A549 (cell line): Measurements from ENCODE around the gene LIMD2. TPM values are rescaled to one million over a fixed set of nuclear protein-coding genes. Genes with fewer than 3 reads are reported as not detected.

Source experiments
- ATAC-seq, 2 experiments: fragments of 200-7000 bp in 1 of 2; fragments of >200 bp in 1 of 2; cut with Nextera tagmentation in 1 of 2; cut with Tn5 transposase in 1 of 2; 3 replicates each; pipeline versions ENCODE4 v1.8.0 to v1.9.1; 2018 to 2020; ENCODE audit warnings: mild to moderate bottlenecking in 1 of 2, moderate library complexity in 1 of 2
- CTCF ChIA-PET: fragments of 300-600 bp; sonication (Branson Sonifier 250); formaldehyde crosslinking; extraction: SDS; loops from one replicate; lab custom pipeline; 2021; ENCODE audit warnings: antibody characterized with exemption, inconsistent platforms; lab: Yijun Ruan, JAX
- POLR2A ChIA-PET: fragments of 350-600 bp; formaldehyde crosslinking; extraction: SDS; loops from one replicate; lab custom pipeline; 2021; ENCODE audit warnings: antibody characterized with exemption, inconsistent platforms; lab: Yijun Ruan, JAX
- DNase-seq, 2 experiments: peaks; one replicate each; pipeline versions ENCODE4 v3.0.0 to v3.0.0-alpha.2; 2011 to 2016; ENCODE audit warnings: low read depth in 1 of 2, low spot score in 1 of 2
- FAIRE-seq: peaks from 2 replicates; lab custom pipeline; 2011; peaks lifted over from hg19 to GRCh38; lab: Jason Lieb, UNC
- H3K27ac ChIP-seq, 2 experiments: fragments of >200 bp; sonication (Bioruptor Twin); formaldehyde crosslinking; 3 replicates each; pipeline ENCODE4 v1.5.1; 2016 to 2017
- H3K4me1 ChIP-seq: fragments of >200 bp; sonication (Bioruptor Twin); formaldehyde crosslinking; 3 replicates; pipeline ENCODE4 v1.6.1; 2016
- H3K4me2 ChIP-seq: fragments of >200 bp; sonication (Bioruptor Twin); formaldehyde crosslinking; 3 replicates; pipeline ENCODE4 v1.6.1; 2016
- H3K4me3 ChIP-seq: fragments of >200 bp; sonication (Bioruptor Twin); formaldehyde crosslinking; 3 replicates; pipeline ENCODE4 v1.5.1; 2016
- H3K9me3 ChIP-seq: fragments of >200 bp; sonication (Bioruptor Twin); formaldehyde crosslinking; 3 replicates; pipeline ENCODE4 v1.6.1; 2016
- ATOH8 ChIP-seq: fragments of 250-450 bp; sonication (Bioruptor Pico); IDR thresholded peaks from 2 replicates; pipeline ENCODE4 v1.5.0; 2020; ENCODE audit warnings: low read depth, mild to moderate bottlenecking, moderate library complexity
- CHD2 ChIP-seq: fragments of 150-350 bp; IDR thresholded peaks from 2 replicates; pipeline ENCODE4 v1.6.1; 2014; ENCODE audit warnings: low read length; ENCODE audit not compliant: partially characterized antibody
- CHD4 ChIP-seq: fragments of 200-600 bp; sonication (generic); IDR thresholded peaks from 2 replicates; pipeline ENCODE4 v1.6.1; 2016; ENCODE audit warnings: antibody characterized with exemption, mild to moderate bottlenecking, borderline replicate concordance
- EHMT2 ChIP-seq: fragments of 200-600 bp; sonication (generic); IDR thresholded peaks from 2 replicates; pipeline ENCODE4 v1.6.1; 2016; ENCODE audit warnings: antibody characterized with exemption, low read depth, mild to moderate bottlenecking, moderate library complexity
- FOSB ChIP-seq: fragments of 250-450 bp; sonication (Bioruptor Pico); IDR thresholded peaks from 2 replicates; pipeline ENCODE4 v1.5.0; 2020; ENCODE audit warnings: mild to moderate bottlenecking, moderate library complexity
- FOXS1 ChIP-seq: fragments of 250-450 bp; sonication (Bioruptor Pico); IDR thresholded peaks from 2 replicates; pipeline ENCODE4 v1.5.0; 2020; ENCODE audit warnings: mild to moderate bottlenecking, moderate library complexity
- HEYL ChIP-seq: fragments of 250-450 bp; sonication (Bioruptor Pico); IDR thresholded peaks from 2 replicates; pipeline ENCODE4 v1.8.0; 2021; ENCODE audit warnings: mild to moderate bottlenecking, moderate library complexity
- KDM1A ChIP-seq: fragments of 200-600 bp; sonication (generic); IDR thresholded peaks from 2 replicates; pipeline ENCODE4 v1.6.1; 2016; ENCODE audit warnings: low read depth, mild to moderate bottlenecking
- KDM5A ChIP-seq: fragments of 200-600 bp; sonication (generic); IDR thresholded peaks from 2 replicates; pipeline ENCODE4 v1.6.1; 2016; ENCODE audit warnings: antibody characterized with exemption, mild to moderate bottlenecking
- MAFK ChIP-seq: fragments of 450-650 bp; IDR thresholded peaks from 2 replicates; pipeline ENCODE4 v1.6.1; 2014; ENCODE audit not compliant: partially characterized antibody
- MAZ ChIP-seq: fragments of 150-350 bp; IDR thresholded peaks from 2 replicates; pipeline ENCODE4 v1.6.1; 2014; ENCODE audit warnings: antibody characterized with exemption, low read depth, low read length, borderline replicate concordance
- NPAS2 ChIP-seq: fragments of 250-450 bp; sonication (Bioruptor Pico); IDR thresholded peaks from 2 replicates; pipeline ENCODE4 v1.8.0; 2022; ENCODE audit warnings: mild to moderate bottlenecking, moderate library complexity, borderline replicate concordance
- NR3C1 ChIP-seq: fragments of >200 bp; sonication (Bioruptor Twin); formaldehyde crosslinking; IDR thresholded peaks from 3 replicates; pipeline ENCODE4 v1.6.1; 2017
- POLR2A ChIP-seq: IDR thresholded peaks from 2 replicates; pipeline ENCODE4 v1.6.1; 2012; ENCODE audit warnings: mild to moderate bottlenecking, low read length
- RFX5 ChIP-seq: fragments of 450-650 bp; IDR thresholded peaks from 2 replicates; pipeline ENCODE4 v1.7.1; 2014; ENCODE audit warnings: antibody characterized with exemption, mild to moderate bottlenecking, moderate library complexity
- SREBF2 ChIP-seq: fragments of 450-650 bp; IDR thresholded peaks from 2 replicates; pipeline ENCODE4 v1.6.1; 2014; ENCODE audit warnings: mild to moderate bottlenecking, moderate library complexity
- TP53 ChIP-seq: fragments of 250-450 bp; sonication (Bioruptor Pico); IDR thresholded peaks from 2 replicates; pipeline ENCODE4 v1.5.0; 2021; ENCODE audit warnings: mild to moderate bottlenecking, moderate library complexity
- ZC3H11A ChIP-seq: fragments of 450-650 bp; IDR thresholded peaks from 2 replicates; pipeline ENCODE4 v1.6.1; 2014; ENCODE audit warnings: antibody characterized with exemption, mild to moderate bottlenecking
- whole genome bisulfite sequencing: methylation state at CpG from one replicate; pipeline ENCODE4 v1.1.6; 2017; ENCODE audit errors: missing lambda C conversion rate; 5-methylcytosine and 5-hydroxymethylcytosine counted together
- polyA plus RNA-seq, 4 experiments: library from polyadenylated mRNA; depleted of rRNA in 3 of 4; stranded (reverse); fragments of >200 nt; fragmentation: RNase III in 1 of 4; extraction: RNeasy Plus Mini Kit Qiagen cat#74134 plus additional on column Dnase treatment in 1 of 4; gene quantifications; 2 replicates in 3 of 4; 3 replicates in 1 of 4; pipeline ENCODE4 v1.2.3, GENCODE V29; 2011 to 2017

Gene LIMD2
- polyA plus RNA-seq, 2 of the 4 experiments (the other 2 are of a cell fraction) = 6.0 to 14.5 TPM

DNA sequence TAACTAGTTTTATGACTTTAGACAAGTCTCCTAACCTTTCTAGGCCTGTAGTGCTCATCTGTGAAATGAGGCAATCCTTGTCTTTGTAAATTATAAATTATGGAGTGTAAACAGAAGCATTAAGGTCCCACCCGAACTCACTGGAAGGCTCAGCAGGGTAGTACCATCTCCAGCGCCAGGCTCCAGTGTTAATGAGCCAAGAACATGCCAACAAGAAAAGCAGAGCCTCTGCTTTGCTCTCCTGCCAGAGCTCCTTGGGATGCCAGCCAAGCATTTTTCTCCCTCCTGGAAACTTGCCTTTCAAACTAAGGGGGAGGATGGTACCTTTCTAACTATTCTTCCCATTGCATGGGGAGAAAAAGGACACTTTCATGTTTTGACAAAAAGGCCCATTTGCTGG lies 14.9 kb downstream of the LIMD2 start:
- POLR2A ChIA-PET = no interaction called here
- Histone ChIP-seq H3K27ac (no peak overlapping the region), H3K4me1 (no peaks in the 10 kb centered on the region), H3K9me3 (no peaks in the 10 kb centered on the region)
- DNase-seq (no peak), ATAC-seq (no peak)
- 85% methylated on average over 2 of the region's 2 CpGs for WGBS
- TF ChIP-seq NR3C1 = no peak
- no peak for TF ChIP-seq FOSB (CRISPR knock-in tag)
- no peak for TF ChIP-seq MAZ
- TF ChIP-seq KDM5A = no peak
- no peak for TF ChIP-seq RFX5
- TF ChIP-seq KDM1A = no peak
- TF ChIP-seq HEYL (CRISPR knock-in tag) = no peak
- TF ChIP-seq CHD2 = no peak
- TF ChIP-seq FOXS1 (CRISPR knock-in tag) = no peak
- no peak for TF ChIP-seq CHD4
- no peak for TF ChIP-seq TP53
- TF ChIP-seq, all 56 proteins: peak for 0
- no peak overlapping the region for H3K4me3 ChIP-seq
- no peak overlapping the region for H3K4me2 ChIP-seq
- CTCF ChIA-PET = interaction anchor here (0.6 to 15.8 kb wide), 7 partner anchors 9 to 76 kb away, joined by 3 to 116 read pairs (median 3); no protein-coding TSS in a partner anchor
- FAIRE-seq = no peak

DNA sequence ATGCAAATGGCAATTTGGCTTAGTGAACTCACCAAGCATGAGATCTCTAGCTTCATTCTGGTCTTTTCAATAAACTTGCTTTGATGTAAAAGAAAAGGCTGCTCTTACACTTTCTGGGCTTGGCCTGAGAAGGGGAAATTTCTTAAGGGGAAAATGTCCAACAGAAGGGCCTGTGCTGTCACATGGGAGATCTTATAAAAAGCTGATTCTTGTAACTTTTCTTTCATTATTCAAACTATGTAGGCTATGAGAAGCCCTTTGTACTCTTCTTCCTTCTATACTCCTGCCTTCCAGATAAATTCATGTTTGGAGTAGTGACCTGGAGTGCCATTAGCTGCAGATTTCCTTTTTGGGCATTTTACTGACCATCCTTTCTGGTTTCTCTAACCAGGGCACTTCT lies 16.9 kb downstream of the LIMD2 start:
- Histone ChIP-seq H3K4me2 (no peak overlapping the region), H3K4me1 (no peaks in the 10 kb centered on the region), H3K27ac (no peak overlapping the region), H3K9me3 (no peaks in the 10 kb centered on the region), H3K4me3 (no peak overlapping the region)
- FAIRE-seq (no peak), DNase-seq (no peak), ATAC-seq (no peak)
- CTCF ChIA-PET = interaction anchor here (0.6 to 15.8 kb wide), 6 partner anchors 8 to 257 kb away, joined by 3 to 116 read pairs (median 3); no protein-coding TSS in a partner anchor
- POLR2A ChIA-PET = no interaction called here
- no peak for TF ChIP-seq FOXS1 (CRISPR knock-in tag)
- no peak for TF ChIP-seq ZC3H11A
- no peak for TF ChIP-seq MAFK

DNA sequence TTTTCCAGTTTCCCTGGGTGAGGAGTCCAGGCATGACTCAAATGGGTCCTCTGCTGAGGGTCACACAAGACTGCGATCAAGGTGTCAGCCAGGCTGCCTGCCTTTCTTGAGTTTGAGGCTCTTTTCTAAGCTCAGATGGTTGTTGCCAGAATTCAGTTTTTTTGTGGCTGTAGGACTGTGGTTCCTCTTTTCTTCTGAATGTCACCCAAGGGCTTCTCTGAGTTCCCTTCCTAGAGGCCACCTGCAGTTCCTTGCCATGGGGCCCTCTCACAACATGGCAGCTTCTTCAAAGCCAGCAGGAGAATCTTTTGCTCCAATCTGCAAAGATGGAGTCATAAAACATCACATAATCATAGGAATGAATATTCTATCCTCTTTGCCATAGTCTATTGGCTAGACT lies 17.5 kb downstream of the LIMD2 start:
- Histone ChIP-seq H3K27ac (no peak overlapping the region), H3K4me1 (no peaks in the 10 kb centered on the region), H3K9me3 (no peaks in the 10 kb centered on the region), H3K4me3 (no peak overlapping the region), H3K4me2 (no peak overlapping the region)
- WGBS = 86% methylated on average over 1 of the region's 1 CpG
- CTCF ChIA-PET = interaction anchor here (0.9 to 15.8 kb wide), 4 partner anchors 13 to 257 kb away, joined by 3 to 116 read pairs (median 4); no protein-coding TSS in a partner anchor
- DNase-seq (no peak), ATAC-seq (no peak), FAIRE-seq (no peak)
- TF ChIP-seq ATOH8 (CRISPR knock-in tag) (no peak), RFX5 (no peak), ZC3H11A (no peak), FOXS1 (CRISPR knock-in tag) (no peak), POLR2A (no peak), SREBF2 (no peak), TP53 (no peak)
- POLR2A ChIA-PET = no interaction called here

DNA sequence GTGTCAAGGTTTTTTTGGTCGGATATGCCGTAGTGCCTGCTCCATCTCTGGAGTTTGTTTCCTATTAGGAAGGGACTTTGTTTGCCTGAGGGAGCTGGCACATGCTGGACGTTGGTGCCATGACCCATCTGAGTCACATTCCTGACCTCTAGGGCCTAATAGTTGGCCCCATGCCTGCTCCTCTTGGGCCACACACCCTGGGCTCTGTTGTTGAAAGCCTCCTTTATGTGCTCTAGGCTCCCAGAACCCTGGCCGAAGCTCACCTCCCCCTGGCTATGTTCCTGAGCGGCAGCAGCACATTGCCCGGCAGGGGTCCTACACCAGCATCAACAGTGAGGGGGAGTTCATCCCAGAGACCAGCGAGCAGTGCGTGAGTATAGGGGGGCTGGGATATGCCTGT lies 18.4 kb downstream of the LIMD2 start:
- ChIA-PET POLR2A (no interaction called here), CTCF (interaction anchor here (1.0 to 15.8 kb wide), 6 partner anchors 9 to 154 kb away, joined by 3 to 116 read pairs (median 4); no protein-coding TSS in a partner anchor)
- no peak for DNase-seq
- no peak for TF ChIP-seq FOSB (CRISPR knock-in tag)
- TF ChIP-seq EHMT2 = no peak
- Histone ChIP-seq H3K27ac (no peak overlapping the region), H3K4me3 (no peak overlapping the region), H3K4me1 (no peaks in the 10 kb centered on the region), H3K4me2 (no peak overlapping the region), H3K9me3 (no peaks in the 10 kb centered on the region)
- ATAC-seq = no peak
- no peak for FAIRE-seq
- 83% methylated on average over 8 of the region's 8 CpGs for WGBS

GRCh38 chr17:63680700-63681099 lies 19.2 kb downstream of the LIMD2 start:
- Histone ChIP-seq H3K4me1 (peaks cover 6% of the 10 kb centered on the region; the same call in 2 of the 3 replicates), H3K9me3 (no peaks in the 10 kb centered on the region), H3K4me2 (no peak overlapping the region), H3K27ac (no peak overlapping the region), H3K4me3 (no peak overlapping the region)
- 94% methylated on average over 1 of the region's 1 CpG for WGBS
- ATAC-seq (no peak), FAIRE-seq (no peak), DNase-seq (no peak)
- POLR2A ChIA-PET = no interaction called here
- TF ChIP-seq NPAS2 (CRISPR knock-in tag) = no peak
- CTCF ChIA-PET = interaction anchor here (1.1 to 15.8 kb wide), 4 partner anchors 10 to 154 kb away, joined by 3 to 116 read pairs (median 4); no protein-coding TSS in a partner anchor
